GM13977 (cell line): Measurements from ENCODE around the gene BTG3.

Source experiments
- DNase-seq: peaks from one replicate; pipeline ENCODE4 v3.0.0; 2012; ENCODE audit warnings: low spot score
- CTCF ChIP-seq: IDR thresholded peaks from 2 replicates; pipeline ENCODE4 v1.5.1; 2012; ENCODE audit warnings: mild to moderate bottlenecking, control low read depth; ENCODE audit not compliant: insufficient read depth; ENCODE audit errors: extremely low read depth, missing control alignments
- in situ Hi-C: fragments of 300-500 bp; cut with MboI; formaldehyde crosslinking; loops from one replicate; pipeline ENCODE4 v1.12.0; 2022; ENCODE audit warnings: low sequenced_read_pairs, low pct_unique_long_range_greater_than_20kb, mixed read lengths, inconsistent platforms; ENCODE audit not compliant: unreplicated experiment

The BTG3 gene

GRCh38 chr21:17548262-17548661, 64.4 kb downstream of the BTG3 start:
- TF ChIP-seq CTCF: no peak
- no peak for DNase-seq
- in situ Hi-C loops: no loop called here

- no peak for DNase-seq
- no peak for TF ChIP-seq CTCF
- in situ Hi-C loops: no loop called here
Measured at GRCh38 chr21:17545007-17545406, 67.7 kb downstream of the BTG3 start.
